Ovary (tissue), 9 donors: ENCODE results near the gene FAM98B. TPM values are rescaled to one million over a fixed set of nuclear protein-coding genes. Genes with fewer than 3 reads are reported as not detected.

Experiments used
- DNase-seq, 5 donors: peaks; one replicate each; pipeline ENCODE4 v3.0.0-alpha.2; 2019 to 2020
- H3K27ac ChIP-seq, 2 donors: fragments of 200-600 bp; one replicate each; pipeline versions ENCODE4 v1.5.1 to v1.8.0; 2019 to 2022
- H3K27me3 ChIP-seq: fragments of 200-600 bp; one replicate; pipeline ENCODE4 v1.8.0; 2022
- H3K36me3 ChIP-seq: fragments of 200-600 bp; sonication (generic); one replicate; pipeline ENCODE4 v1.5.1; 2019
- H3K4me1 ChIP-seq: one replicate; pipeline ENCODE4 v1.8.1; 2013; ENCODE audit warnings: mild to moderate bottlenecking, moderate library complexity; ENCODE audit not compliant: insufficient read depth
- H3K4me3 ChIP-seq: fragments of 200-600 bp; sonication (generic); one replicate; pipeline ENCODE4 v1.5.1; 2017
- H3K9me3 ChIP-seq, 2 donors: fragments of 200-600 bp in 1 of 2; sonication (generic) in 1 of 2; one replicate each; pipeline versions ENCODE4 v1.5.1 to v1.8.1; 2013 to 2019; ENCODE audit warnings: mild to moderate bottlenecking in 1 of 2, moderate library complexity in 1 of 2
- CTCF ChIP-seq, 3 donors: fragments of 450-650 bp in 2 of 3; fragments of 200-600 bp in 1 of 3; IDR thresholded peaks; one replicate each; pipeline versions ENCODE4 v1.5.1 to v1.8.0; 2016 to 2022; ENCODE audit warnings: antibody characterized with exemption in 3 of 3, mild to moderate bottlenecking in 1 of 3
- EP300 ChIP-seq: sonication (generic); formaldehyde crosslinking; IDR thresholded peaks from one replicate; pipeline ENCODE4 v1.6.1; 2017; ENCODE audit warnings: antibody characterized with exemption
- POLR2A ChIP-seq: fragments of 450-650 bp; IDR thresholded peaks from one replicate; pipeline ENCODE4 v1.6.1; 2017; ENCODE audit warnings: antibody characterized with exemption, mild to moderate bottlenecking, moderate library complexity
- WGBS, 3 donors: extraction: QIAGEN DNeasy Blood & Tissue Kit in 1 of 3; methylation state at CpG; one replicate each; pipeline versions ENCODE4 v1.1.5 to v1.1.7; 2013 to 2017; 5-methylcytosine and 5-hydroxymethylcytosine counted together
- intact Hi-C, 4 donors: fragments of 100-400 bp; cut with DNase I; formaldehyde crosslinking; loops; one replicate each; pipeline versions ENCODE4 v1.11.0 to v1.15.1; 2022 to 2023
- polyA plus RNA-seq, 2 donors: library from polyadenylated mRNA; stranded (reverse); fragments of 200-250 nt in 1 of 2; fragments of 350-450 nt in 1 of 2; fragmentation: Illumina TruSeq in 1 of 2; extraction: RNeasy Lipid Tissue Mini Kit (QIAGEN cat#74804) in 1 of 2; gene quantifications; one replicate each; pipeline ENCODE4 v1.2.3, GENCODE V29; 2013 to 2014
- total RNA-seq, 7 donors: library from RNA; depleted of rRNA in 2 of 7; stranded (reverse); fragments of >200 nt in 2 of 7; fragmentation: NEBNext Ultra II Directional in 3 of 7; extraction: Animal tissue kit (Norgen Biotek cat#: 25700) in 3 of 7; gene quantifications; one replicate each; pipeline versions ENCODE4 v1.1.0 to v1.2.4, GENCODE V29; 2016 to 2023
- donor health status: DM: no; HTN: no; CAD: no; lungs with moderate emphysema.
- donor health status: DM: no; HTN: no; CAD: no.
- donor health status: Bipolar disorder and iron deficiency.
- donor health status: DM: yes; HTN: yes; CAD: no.
- donor health status: DM: no; HTN: no; CAD: no.
- donor health status: DM: yes; HTN: yes; CAD: no.

Gene FAM98B
- total and polyA plus RNA-seq, 9 donors = 9.4 to 35.3 (median 19.8) TPM

- H3K4me3 ChIP-seq = no peak overlapping the region
- no peaks in the 10 kb centered on the region for H3K27me3 ChIP-seq
- intact Hi-C loops = no loop called here
- H3K4me1 ChIP-seq = no peaks in the 10 kb centered on the region
- H3K27ac ChIP-seq = no peak overlapping the region
- TF ChIP-seq EP300 (no peak), POLR2A (no peak), CTCF (IDR thresholded peaks at IDR 0.05) (no peak)
- WGBS, 3 donors = 41 to 56% (median 53%) methylated on average over 2 of the region's 2 CpGs
- no peaks in the 10 kb centered on the region for H3K9me3 ChIP-seq
- H3K36me3 ChIP-seq = no peaks in the 10 kb centered on the region
- no peak for DNase-seq
Observed at GRCh38 chr15:38514601-38515000, 60.7 kb downstream of the FAM98B start.

- Histone ChIP-seq H3K36me3 (no peaks in the 10 kb centered on the region), H3K4me3 (no peak overlapping the region), H3K4me1 (no peaks in the 10 kb centered on the region), H3K9me3 (no peaks in the 10 kb centered on the region), H3K27me3 (no peaks in the 10 kb centered on the region), H3K27ac (no peak overlapping the region)
- DNase-seq = no peak
- intact Hi-C loops = no loop called here
- no peak for TF ChIP-seq EP300
- TF ChIP-seq CTCF (IDR thresholded peaks at IDR 0.05) = no peak
- no peak for TF ChIP-seq POLR2A
- WGBS, 3 donors = 68 to 74% (median 70%) methylated on average over 5 of the region's 5 CpGs
Observed at GRCh38 chr15:38516626-38517025, 62.7 kb downstream of the FAM98B start.

- TF ChIP-seq CTCF (IDR thresholded peaks at IDR 0.05) = no peak
- no peak for TF ChIP-seq EP300
- no peak for TF ChIP-seq POLR2A
- H3K27ac ChIP-seq = no peak overlapping the region
- no peak overlapping the region for H3K4me3 ChIP-seq
- intact Hi-C loops = no loop called here
- no peak for DNase-seq
- no peaks in the 10 kb centered on the region for H3K9me3 ChIP-seq
- H3K27me3 ChIP-seq = no peaks in the 10 kb centered on the region
- no peaks in the 10 kb centered on the region for H3K36me3 ChIP-seq
- WGBS, 3 donors = 46 to 55% (median 46%) methylated on average over 2 of the region's 2 CpGs
- no peaks in the 10 kb centered on the region for H3K4me1 ChIP-seq
Observed at GRCh38 chr15:38517312-38517975, 63.5 kb downstream of the FAM98B start.

- Histone ChIP-seq H3K4me3 (no peak overlapping the region), H3K4me1 (no peaks in the 10 kb centered on the region), H3K36me3 (no peaks in the 10 kb centered on the region), H3K9me3 (no peaks in the 10 kb centered on the region), H3K27ac (no peak overlapping the region), H3K27me3 (no peaks in the 10 kb centered on the region)
- TF ChIP-seq EP300 (no peak), CTCF (IDR thresholded peaks at IDR 0.05) (no peak), POLR2A (no peak)
- no peak for DNase-seq
- 83 to 92% (median 85%) methylated on average over 4 of the region's 4 CpGs for WGBS, 3 donors
- intact Hi-C loops = no loop called here
Observed at GRCh38 chr15:38518084-38518483, 64.2 kb downstream of the FAM98B start.
